CD4-positive, alpha-beta T cell treated with Interleukin-17A for 1 hour (primary cell): ENCODE results near the gene OLIG3.

Source experiments
- DNase-seq: peaks from one replicate; pipeline ENCODE4 v3.0.0-alpha.2; 2020

Gene OLIG3

DNA sequence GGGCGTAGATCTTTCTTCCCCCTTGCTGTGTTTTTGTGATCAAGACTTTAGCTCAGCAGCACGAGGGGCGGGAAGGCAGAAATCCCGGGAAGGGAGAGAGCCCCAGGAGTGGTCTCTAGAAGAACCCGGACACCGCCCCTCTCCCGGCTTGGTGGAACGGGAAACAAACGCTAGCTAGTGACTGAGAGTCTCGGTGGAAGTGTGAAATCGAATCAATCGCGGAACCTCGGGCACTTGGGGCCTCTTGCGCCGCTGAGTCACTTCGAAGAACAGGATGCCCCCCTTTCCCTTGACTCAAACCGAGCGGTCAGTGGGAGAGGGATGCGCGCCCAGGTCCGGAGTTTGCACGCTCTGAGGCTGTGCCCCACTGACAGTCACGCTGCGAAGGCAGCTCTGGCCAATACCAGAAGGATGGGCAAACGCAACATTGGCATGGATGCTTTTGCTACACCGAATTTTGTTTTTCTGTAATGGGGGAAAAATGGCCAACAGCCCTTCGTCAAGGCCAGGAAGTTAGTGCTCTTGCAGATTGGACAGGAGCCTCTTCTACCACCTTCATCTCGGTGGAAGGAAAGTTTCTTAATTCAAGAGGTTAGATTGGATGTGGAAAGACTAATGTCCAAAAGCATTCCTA, 1.6 kb upstream of the OLIG3 start:
- no peak for DNase-seq

DNA sequence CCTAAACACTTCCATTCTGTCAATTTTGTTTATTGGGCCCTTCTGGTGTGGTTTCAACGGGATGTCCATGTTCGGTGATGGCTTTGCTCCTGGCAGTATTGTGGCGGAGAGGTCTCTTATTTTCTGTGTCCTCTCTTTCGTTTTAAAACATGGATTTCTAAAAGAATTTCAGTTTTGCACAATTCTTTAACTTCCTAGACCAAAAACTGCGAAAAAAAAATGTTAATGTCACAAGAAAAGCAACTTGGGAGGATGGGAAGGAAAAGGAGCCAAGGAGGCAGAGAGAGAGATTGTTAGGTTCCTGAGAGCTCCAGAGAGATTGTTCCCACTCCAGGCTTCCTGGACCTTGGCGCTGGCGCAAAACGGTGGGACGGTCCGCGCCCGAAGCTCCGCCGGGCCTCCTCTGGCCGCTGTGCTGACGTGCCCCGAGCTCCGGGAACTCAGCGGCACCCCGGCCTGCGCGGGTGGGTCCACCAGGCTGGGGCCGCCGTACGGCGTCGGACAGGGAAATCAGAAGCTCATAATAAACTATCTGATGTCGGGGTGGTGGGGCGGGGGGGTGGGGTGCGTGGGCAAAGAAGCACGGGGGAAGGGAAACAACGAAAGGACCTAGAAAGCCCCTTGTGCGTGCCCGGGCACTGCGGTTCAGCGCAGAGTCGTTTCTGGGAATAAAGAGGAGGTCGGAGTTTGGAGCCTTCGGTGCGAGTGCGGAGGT, 951 bp upstream of the OLIG3 start:
- DNase-seq, result no peak

DNA sequence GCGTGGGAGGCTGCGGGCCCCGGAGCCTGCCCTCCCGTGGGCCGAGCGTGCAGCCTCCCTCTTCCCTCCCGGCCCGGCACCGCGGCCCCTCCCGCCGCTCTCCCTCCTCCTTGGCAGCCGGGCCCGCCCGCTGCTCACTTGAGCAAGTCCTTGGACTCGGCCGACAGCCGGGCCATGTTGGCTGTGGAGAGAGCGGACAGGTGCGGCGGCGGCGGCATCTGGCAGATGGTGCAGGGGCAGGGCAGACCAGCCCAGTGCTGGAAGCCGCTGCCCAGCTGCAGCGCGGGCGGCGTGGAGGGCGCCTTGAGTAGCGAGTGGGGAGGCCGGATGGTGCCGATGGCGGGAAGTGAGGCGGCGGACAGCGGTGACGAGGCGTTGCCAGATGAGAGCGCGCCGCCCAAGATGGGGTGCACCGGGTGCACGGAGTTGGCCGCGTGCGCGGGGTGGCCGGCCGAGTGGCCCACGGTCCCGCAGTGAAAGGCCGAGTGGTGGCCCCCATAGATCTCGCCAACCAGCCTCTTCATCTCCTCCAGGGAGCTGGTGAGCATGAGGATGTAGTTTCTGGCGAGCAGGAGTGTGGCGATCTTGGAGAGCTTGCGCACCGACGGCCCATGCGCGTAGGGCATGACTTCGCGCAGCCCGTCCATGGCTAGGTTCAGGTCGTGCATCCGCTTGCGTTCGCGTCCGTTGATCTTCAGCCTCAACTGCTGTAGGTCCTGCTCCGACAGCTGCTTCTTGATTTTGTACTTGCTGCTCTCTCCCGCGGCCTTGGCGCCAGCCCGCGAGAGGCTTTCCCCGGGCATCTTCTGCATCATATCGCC, 766 bp downstream of the OLIG3 start:
- DNase-seq, result no peak

DNA sequence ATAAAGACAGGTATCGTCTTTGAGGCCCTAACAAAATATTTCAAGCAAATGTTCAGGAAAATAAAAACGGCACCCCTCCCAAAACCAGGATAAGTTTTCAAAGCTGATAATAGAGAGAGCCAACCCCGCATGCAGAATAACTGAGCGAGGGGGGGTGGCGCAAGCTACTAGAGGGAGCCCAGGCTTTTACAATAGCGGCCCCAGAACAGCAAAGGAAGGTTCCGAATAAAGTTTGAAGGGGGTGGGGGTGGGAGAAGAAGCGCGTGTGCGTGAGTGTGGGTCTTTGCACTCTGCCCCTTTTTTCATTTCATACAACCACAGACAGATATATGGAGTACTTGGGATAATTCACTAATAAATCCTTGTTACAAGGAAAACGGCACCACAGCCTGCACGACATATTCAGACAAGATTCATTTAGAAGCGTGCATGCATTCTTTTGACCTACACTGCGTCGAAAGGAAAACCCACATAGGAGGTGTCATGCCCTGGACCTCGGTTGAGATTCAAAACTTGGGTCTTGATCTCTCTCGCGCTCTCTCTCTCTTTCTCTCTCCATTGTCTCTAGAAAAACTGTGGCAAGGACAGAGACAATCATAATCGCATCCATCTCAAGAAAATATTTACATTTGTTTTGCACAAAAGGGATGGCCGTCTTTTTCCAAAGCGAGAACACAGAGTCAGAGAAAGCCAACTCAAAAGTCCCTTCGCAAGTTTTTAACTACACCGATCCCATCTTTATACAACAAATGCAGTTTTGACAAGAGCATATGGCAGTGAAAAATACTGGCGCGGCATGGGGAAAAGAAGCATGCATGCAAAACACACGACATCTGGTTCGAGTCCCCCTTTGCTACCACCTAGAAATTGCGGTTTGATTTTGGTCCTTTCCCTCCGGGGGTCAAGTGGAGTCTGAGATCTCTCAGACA, 1.6 kb downstream of the OLIG3 start:
- no peak for DNase-seq

DNA sequence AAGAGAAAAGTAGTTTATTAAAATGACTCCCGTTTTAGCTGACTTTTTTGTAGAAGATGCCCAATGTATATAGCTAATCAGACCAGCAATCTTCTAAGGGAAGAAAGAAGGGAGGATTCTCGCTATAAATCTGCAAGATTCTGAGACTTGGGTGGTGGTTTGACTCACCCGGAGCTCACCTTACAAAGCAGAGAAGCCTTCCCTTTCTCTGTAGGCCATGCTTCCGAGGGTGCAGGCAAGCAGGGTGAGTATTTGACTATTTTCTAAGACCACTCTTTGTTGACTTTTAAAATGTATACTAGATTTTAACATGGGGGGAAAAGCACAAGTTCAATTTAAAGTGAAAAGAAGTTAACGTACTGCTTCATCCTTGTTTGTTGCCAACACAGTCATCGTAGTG, 2.7 kb downstream of the OLIG3 start:
- no peak for DNase-seq

DNA sequence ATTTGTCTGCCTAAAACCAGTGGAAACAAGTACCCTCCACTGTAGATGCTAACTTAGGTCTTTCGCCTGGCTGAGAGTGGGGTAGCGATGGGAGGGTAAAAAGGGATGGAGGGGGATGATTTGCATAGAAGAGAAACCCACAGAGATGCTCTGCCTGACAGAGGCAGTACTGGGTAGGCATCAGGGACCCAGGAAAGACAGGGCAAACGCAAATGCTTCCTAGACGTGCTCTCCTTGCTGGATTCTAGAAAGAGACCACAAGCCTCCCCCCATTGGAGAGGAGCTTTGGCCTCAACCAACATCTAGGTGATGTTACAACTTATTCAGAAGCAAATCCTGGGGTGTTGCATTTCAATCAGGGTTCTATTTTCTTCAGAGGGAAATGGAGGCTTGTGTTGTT, 3.2 kb downstream of the OLIG3 start:
- no peak for DNase-seq

DNA sequence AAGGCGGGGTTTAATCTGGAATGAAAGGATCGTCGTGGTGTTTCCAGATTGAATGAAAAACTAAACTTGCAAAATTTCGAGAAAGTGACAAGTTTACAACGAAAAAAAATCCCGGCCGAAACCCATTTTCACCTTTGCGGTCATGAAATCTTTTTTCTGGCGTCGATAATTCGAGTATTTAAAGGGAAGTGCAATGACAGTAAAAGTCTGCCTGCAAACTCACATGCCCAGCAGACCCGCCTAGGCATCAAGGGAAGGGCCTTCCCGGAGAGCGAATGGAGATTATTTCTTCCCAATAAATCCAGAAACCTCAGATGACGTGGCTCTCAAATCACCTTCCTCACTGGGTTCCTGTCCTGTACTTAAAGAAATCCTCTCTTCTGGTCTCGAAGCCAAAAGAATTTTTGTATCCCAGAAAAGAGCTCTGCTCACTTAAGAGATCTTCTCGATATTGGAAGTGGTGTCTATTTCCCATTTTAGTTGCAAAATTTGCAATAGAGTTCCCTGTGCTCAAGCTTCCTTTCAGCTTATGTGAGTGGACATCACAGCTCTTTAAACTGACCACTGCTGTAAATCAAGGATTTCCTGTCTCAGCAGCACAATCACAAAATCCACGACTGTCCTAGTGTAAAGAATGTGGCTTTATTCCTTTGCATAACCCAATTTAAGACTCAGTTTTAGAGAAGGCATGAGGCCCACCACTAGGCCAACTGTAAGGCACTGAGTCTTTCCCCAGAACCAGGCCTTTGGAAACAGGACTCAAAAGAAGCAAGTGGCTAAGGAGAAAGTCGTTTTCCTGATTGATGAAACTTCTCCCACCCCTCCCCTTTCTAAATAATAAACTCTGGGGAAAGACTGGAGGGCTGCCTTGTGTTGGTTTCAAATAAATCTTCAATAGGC, 3.9 kb downstream of the OLIG3 start:
- DNase-seq, result no peak

DNA sequence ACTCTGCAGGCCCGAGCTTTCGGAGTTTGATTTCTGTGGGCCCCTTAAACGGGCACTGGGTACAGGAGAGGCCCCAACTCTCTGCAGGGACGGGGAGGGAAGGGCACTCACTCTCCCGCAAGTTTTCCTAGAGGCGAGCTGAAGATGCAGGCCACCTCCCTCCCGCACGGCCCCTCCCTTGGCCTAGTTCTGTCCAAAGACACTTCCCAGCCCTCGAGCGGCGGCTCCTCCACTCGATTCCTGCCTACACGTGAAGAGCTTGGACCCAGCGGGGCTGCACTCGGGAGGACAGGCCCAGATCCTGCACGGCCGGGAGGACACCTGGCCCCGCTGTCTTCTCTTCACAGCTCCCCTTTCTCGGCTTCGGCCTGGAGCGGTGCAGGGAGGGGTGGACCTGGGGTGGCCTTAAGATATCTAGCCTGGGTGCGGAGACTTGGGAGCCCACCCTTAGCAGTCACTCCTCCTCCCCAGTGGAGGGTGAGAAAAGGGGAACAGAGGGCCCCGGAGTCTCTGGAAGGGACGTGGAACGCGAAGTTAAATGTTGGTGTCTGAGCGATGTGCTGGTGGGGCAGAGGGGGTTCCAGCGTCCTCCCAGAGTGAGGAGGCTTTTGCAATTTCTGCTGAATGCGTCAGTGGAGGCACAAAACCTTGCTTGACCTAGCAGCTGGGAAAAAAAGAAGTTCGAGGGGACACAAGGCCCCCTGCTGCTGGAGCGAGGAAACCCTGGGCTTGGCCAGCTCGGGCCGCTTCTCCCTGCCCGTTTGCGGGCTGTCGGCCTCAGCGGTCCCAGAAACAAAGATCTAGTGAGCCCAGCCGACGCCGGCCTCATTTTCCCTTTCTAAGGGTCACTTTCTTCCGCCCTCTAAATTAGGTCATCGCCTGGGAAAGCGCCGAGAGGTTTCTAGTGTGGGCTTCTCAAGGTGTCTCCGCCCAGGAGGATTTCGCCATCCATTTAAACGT, 4.9 kb downstream of the OLIG3 start:
- no peak for DNase-seq

DNA sequence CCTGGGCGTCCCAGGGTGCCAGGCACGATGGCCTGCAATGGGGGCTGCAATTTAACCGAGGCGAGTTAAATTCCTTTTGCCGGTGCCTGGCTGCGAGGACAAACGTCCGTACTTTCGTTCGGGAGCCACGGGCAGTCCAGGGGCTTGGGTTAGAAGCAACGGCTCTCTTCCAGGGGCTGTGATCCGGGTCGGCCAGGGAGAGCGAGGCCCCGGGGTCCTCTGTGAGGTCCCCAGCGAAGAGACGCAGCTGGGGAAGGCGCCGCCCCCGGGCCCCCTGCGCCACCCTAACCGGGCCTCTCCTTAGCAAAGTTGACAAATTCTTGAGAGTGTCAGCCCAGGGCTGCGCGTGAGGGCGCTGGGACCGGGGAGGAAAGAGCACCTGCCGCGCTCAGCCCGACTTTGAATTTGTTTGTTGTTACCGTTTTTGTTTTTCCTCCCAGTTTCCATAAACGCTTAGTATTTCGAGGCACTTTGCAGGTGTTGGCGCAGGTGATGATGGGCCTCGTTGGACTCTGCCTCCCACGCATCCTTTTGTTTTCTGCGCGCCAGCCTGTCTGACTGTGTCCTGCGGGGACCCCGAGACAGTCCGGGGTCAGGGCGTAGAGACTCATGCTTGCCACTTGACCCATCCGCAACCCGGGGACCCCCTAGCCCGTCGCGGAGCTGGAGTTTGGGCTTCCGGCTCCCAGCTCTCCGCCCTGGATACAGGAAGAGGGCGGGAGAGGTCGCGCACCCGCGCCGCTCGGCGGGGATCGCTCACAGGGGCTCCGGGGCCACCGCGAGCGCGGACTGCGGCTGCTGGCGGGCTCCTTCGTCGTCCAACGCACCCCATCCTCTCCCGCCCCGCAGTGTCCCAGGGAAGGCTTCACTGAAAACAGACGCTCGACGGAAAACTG, 5.8 kb downstream of the OLIG3 start:
- DNase-seq, result no peak

DNA sequence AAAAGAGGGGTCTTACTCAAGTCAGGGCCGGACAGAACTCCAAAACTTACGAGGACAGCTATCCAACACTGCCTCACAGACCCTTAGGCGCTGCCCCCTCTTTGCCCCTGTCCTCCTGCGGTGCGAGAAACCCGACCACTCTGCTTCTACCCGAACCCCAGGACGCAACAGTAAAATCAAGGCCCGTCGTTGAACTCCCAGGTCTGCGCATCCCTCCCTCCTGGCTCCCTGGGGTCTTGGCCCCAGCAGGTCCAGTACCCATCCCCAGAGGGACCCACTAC, 6.4 kb downstream of the OLIG3 start:
- DNase-seq, result no peak

DNA sequence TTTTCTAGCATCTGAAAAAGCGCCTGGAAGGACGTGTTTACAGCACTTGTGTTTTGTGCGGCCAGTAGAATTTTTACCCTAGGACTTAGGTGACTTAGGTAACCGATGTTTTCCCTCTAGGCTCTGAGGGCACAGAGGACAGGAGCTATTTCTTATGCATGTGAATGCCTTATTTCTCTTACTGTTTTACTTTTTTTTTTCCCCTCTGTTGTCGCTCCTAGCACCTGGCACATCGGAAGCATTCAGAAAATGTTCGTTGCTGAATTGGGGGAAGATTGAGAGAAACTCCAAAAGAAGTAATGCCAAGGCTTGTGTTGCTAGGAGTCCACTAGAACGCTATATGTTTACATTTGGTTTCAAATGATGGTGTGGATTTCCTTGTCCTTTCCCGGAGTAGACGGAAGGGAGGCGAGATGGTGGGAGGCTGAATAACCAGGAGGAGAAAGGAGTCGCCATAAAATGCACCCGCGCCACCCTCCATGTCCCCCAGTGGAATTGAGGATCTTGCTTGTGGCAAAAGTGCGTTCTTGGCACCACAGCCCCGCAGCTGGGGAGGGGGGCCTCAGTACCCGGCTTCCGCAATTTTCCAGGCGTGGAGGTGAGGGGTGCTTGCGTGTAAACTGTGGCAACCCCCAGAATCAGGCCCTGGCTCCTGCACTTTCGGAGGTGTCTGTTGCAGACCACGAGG, 6.9 kb downstream of the OLIG3 start:
- no peak for DNase-seq

DNA sequence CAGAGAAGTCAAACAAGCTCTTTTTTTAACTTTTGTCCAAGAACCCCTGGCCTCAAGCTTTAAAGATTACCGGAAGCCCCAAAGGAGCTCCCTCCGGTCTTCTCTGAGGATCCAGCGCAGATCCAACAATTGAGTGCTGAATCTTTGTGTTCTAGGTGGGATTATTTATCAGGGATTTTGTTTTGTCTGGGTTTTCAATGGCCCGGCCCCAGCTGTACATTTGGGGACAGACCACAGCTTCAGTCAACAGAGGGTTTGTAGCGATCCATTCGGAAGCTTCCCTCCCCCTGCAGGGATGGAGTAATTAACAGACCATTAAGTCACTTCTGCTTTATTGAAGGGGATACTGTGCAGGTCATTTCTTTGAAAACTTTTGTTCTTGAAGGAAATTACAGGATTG, 7.8 kb downstream of the OLIG3 start:
- DNase-seq, result no peak

DNA sequence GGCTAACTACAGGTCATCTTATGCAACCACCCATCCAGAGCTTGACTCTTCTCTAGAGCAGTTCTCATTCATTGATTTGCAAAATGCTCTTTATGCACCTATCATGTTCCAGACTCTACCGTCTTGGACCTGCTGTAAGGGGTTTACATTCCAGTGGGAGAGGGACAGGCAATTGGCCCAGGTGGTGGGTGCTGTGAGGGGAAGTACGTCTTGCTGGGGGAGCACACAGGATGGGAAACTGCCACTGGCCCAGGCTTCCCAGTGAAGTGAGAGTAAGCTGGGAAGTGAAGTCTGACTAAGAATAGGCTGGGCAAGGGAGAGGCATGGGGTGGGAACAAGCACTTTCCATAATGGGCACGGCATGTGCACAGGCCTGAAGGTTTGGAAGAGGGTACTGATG, 13.8 kb downstream of the OLIG3 start:
- no peak for DNase-seq

DNA sequence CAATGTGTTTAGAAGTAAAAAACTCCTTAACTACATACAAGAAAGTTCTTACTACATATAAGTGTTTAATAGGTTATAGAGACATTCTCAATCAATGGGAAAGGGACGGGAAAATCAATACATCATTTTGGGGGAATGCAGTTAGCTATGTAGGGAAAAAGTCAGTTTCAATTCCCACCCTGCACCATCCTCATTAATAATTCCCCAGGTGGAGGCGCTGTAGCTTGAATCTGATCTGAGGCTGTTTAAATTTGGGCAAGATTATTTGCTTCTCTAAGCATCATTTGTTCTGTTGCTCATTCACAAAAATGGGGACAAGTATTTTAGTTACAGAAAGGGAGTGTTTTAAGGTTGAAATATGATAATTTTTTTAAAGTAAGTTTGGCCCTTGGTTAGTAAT, 19.1 kb downstream of the OLIG3 start:
- DNase-seq, result no peak

DNA sequence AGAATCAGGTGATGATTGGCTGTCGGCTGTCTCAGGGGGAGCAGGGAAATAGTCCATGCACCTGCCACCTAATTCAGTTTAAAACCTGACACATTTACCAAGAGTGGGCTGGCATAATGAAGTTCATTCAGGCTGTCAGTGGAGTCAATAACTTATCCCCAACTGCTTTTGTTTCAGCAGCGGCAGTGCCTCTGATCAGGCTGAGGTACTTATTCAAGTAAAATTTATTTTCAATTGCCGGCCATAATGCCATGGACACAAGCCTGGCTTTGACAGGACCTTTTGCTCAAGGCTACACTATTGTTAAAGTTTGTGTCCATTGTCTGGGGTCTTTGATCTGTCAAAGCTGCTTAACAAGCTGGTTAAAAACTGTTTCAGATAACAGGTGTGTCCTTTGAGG, 20.6 kb downstream of the OLIG3 start:
- no peak for DNase-seq

DNA sequence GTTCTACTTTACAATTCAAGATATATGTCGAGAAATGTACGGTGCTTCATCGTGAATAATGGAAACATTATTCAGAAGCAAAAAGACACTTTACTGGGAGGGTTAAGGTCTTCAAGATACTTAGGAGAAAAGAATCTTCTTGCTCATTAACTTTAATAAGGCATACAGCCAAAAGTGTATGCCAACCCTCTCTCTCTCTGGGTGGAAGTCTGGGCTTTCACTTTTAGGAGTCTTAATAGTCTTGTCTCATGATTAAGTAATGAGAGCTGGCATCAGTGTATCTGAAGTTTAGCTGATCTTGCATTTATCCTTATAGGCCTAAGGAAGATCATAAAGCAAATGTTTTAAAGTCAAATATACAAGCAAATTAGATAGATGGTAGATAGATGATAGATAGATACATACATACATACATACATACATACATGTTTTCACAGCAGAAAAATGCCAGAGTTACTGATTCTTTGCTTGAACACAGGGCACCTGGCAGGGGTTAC, 21.5 kb downstream of the OLIG3 start:
- no peak for DNase-seq

DNA sequence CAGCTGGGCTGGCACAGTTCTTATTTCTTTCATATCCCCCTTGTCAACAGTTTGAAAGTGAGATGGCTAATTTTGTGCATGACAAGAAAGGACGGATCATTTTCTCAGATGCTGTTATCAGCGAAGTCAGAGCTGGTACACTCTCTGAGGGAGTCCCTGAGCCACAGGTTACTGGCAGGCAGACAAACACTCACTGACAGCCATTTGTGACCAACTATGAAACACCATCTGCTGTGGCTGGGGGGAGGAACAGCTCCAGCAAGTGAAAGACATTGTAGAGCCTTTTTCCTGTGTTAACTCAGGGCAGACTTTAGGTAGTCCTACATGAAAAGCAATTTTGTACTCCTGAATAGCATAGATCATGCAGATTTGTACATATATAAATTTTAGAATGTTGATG, 22.2 kb downstream of the OLIG3 start:
- no peak for DNase-seq

DNA sequence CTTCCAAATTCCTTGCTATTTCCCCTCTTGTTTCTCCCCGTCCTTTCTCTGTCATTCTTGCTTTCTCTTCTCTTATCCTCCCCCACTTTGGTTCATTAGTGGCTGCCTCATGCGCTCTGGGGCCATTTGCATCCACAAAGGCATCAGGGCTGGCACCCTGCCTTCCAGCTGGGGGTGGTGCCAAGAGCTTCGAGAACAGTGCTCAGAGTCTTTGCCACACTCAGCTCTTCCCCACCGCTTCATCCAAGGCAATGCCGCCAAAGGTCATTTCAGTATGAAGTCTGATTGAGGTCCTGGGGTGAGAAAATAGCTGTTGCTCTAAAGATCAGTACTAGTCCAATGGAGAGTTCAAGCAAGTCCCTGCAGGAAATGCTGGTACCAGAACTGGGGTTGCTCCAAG, 22.7 kb downstream of the OLIG3 start:
- no peak for DNase-seq

DNA sequence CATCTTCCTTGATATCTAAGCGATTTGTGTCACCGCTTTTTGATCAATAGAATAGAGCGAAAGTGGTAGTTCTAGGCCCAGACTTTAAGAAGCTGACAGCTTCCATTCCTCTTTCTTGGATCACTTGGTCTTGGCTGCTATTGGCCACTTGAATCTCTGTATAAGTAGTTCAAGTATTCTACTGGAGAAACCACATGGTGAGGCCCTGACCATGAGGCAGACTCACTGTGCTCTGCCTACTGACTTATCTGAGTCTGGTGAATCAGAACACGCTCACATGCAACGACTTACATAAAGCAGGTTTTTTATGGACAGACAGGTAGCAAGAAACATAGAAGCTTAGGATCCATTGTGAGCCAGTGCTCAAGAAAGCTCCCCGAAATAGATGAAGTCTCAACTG, 27.0 kb downstream of the OLIG3 start:
- no peak for DNase-seq
